PFSK-1 (cell line): ENCODE measurements around the gene RCAN3.

ENCODE experiments used
- FOXP2 ChIP-seq: optimal IDR thresholded peaks from 2 replicates; pipeline ENCODE3; 2011; ENCODE audit warnings: borderline replicate concordance, control low read depth, inconsistent platforms; ENCODE audit not compliant: insufficient read depth; ENCODE audit errors: extremely low read length, extremely low read depth
- POLR2AphosphoS5 ChIP-seq: IDR thresholded peaks from 2 replicates; pipeline ENCODE4 v1.6.1; 2012; ENCODE audit warnings: low read depth, mild to moderate bottlenecking, control low read depth, low read length, moderate library complexity
- SIN3A ChIP-seq: IDR thresholded peaks from 2 replicates; pipeline ENCODE4 v1.6.1; 2012; ENCODE audit warnings: mild to moderate bottlenecking, low read length, moderate library complexity, borderline replicate concordance; ENCODE audit not compliant: insufficient read depth
- TAF1 ChIP-seq: IDR thresholded peaks from 2 replicates; pipeline ENCODE4 v1.6.1; 2012; ENCODE audit warnings: low read length, control low read depth, borderline replicate concordance; ENCODE audit not compliant: insufficient read depth
- TF ChIP-seq, protein P1 (sequence below), 2 experiments: IDR thresholded peaks; 2 replicates each; pipeline versions ENCODE4 v1.6.1 to v1.8.0; 2011 to 2012; ENCODE audit warnings: low read depth in 2 of 2, low read length in 2 of 2, control low read depth in 1 of 2, inconsistent platforms in 1 of 2, mild to moderate bottlenecking in 1 of 2, moderate library complexity in 1 of 2; ENCODE audit not compliant: insufficient read depth in 1 of 2

The RCAN3 gene

GRCh38 chr1:24506691-24507381 is 4.2 kb downstream of the RCAN3 start:
- TF ChIP-seq, protein P1, sequence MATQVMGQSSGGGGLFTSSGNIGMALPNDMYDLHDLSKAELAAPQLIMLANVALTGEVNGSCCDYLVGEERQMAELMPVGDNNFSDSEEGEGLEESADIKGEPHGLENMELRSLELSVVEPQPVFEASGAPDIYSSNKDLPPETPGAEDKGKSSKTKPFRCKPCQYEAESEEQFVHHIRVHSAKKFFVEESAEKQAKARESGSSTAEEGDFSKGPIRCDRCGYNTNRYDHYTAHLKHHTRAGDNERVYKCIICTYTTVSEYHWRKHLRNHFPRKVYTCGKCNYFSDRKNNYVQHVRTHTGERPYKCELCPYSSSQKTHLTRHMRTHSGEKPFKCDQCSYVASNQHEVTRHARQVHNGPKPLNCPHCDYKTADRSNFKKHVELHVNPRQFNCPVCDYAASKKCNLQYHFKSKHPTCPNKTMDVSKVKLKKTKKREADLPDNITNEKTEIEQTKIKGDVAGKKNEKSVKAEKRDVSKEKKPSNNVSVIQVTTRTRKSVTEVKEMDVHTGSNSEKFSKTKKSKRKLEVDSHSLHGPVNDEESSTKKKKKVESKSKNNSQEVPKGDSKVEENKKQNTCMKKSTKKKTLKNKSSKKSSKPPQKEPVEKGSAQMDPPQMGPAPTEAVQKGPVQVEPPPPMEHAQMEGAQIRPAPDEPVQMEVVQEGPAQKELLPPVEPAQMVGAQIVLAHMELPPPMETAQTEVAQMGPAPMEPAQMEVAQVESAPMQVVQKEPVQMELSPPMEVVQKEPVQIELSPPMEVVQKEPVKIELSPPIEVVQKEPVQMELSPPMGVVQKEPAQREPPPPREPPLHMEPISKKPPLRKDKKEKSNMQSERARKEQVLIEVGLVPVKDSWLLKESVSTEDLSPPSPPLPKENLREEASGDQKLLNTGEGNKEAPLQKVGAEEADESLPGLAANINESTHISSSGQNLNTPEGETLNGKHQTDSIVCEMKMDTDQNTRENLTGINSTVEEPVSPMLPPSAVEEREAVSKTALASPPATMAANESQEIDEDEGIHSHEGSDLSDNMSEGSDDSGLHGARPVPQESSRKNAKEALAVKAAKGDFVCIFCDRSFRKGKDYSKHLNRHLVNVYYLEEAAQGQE (IDR thresholded peaks at IDR 0.05; ENCODE audit: insufficient read depth in 1 of 2, low read depth in 2 of 2, low read length in 2 of 2), result no peak
- TF ChIP-seq TAF1, result no peak
- no peak for TF ChIP-seq SIN3A
- no peak for TF ChIP-seq FOXP2
- TF ChIP-seq POLR2AphosphoS5, result no peak

GRCh38 chr1:24507405-24507804 is 4.8 kb downstream of the RCAN3 start:
- TF ChIP-seq TAF1, result no peak
- TF ChIP-seq FOXP2, result no peak
- no peak for TF ChIP-seq POLR2AphosphoS5
- no peak for TF ChIP-seq SIN3A
- TF ChIP-seq, protein P1 (IDR thresholded peaks at IDR 0.05; ENCODE audit: insufficient read depth in 1 of 2, low read depth in 2 of 2, low read length in 2 of 2), result no peak

GRCh38 chr1:24508911-24509310 is 6.3 kb downstream of the RCAN3 start:
- TF ChIP-seq FOXP2, result no peak
- no peak for TF ChIP-seq SIN3A
- TF ChIP-seq POLR2AphosphoS5, result no peak
- TF ChIP-seq, protein P1 (IDR thresholded peaks at IDR 0.05; ENCODE audit: insufficient read depth in 1 of 2, low read depth in 2 of 2, low read length in 2 of 2), result no peak
- TF ChIP-seq TAF1, result no peak

GRCh38 chr1:24513706-24514105 is 11.1 kb downstream of the RCAN3 start:
- TF ChIP-seq TAF1 (no peak), FOXP2 (no peak), POLR2AphosphoS5 (no peak), SIN3A (no peak)
- TF ChIP-seq, protein P1 (IDR thresholded peaks at IDR 0.05; ENCODE audit: insufficient read depth in 1 of 2, low read depth in 2 of 2, low read length in 2 of 2), result no peak
